GM19372 (cell line): Measurements from ENCODE around the gene STEAP3.

Experiments used
- ATAC-seq: cut with Tn5 transposase; IDR thresholded peaks from one replicate; pipeline ENCODE4 v1.9.1; 2021; ENCODE audit warnings: mild to moderate bottlenecking, low read depth, moderate library complexity; ENCODE audit not compliant: unreplicated experiment

The STEAP3 gene

DNA sequence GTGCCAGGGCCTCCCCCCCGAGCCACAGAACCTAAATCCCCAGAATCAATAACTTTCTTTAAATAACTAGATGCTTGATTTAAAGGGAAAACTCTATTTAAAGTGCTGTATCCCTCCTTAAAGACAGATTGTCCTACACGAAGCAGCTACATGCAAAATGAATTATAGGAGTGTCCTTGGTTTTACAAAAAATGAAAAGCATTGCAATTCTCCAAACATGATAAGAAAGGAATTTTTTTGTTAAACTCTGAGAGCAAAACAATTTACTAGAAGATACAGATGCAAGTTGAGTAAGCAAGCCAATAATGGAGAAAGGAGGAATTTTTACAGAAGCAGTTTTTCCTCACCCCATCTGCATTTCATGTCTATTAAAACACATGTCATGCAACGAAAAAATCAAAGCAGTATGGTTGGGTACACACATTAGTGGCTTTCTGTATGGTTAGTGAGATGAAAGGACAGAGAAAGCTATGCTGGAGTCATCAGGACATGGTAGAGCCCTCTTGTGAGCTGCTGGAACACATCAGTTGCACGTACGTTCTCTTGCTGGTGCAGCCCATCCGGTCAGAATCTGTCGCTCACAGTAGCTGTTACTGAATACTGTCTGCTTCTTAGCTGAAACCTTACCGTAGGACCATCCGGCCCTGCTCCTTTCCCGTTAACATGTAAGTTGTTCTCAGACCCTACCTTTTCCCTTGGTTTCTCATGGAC, 25.9 kb upstream of the STEAP3 start:
- ATAC-seq, result no peak

DNA sequence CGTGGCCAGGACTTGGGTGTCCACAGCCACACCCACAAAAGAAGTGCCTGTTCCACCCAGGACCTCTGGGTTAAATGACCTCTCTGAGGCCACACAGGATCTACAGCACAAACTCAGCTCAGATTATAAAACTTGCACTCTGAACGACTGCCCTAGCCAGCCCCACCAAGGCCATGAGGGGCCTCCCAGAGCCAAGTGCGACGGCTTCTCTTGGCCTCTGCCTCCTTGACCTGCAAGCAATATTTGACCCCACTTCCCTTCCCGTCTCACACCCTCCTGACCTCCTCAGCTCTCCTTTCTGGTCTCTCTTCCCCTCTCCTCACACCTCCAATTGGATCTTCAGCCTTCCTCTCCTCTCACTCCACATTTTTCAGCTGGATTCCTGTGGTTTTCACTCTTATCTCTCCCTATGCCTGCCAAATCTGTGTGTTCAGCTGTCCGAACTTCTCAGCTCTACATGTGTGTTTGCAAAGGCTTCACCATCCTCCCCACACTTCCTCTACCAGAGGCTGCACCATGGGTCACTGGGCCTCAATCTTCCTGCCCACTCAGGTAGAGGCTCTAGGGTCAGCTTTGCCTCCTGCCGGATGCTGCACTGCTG, 25.3 kb upstream of the STEAP3 start:
- no peak for ATAC-seq

DNA sequence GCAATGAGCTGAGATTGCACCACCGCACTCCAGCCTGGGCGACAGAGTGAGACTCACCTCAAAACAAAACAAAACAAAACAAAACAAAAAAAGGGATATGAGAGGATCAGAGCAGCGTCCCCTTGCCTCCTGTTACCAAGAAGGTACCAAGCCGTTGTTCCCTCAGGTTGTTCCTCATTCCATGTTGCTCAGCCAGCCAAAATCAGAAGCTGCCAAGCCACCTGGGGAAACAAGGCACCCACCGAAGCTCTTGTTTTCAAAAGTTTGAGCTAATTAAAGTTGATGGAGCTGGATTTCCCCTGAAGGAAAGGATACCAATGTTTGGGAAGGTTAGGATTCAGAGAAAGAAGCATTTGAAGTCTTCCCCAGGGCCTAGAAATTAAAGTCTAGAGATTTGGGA, 21.8 kb upstream of the STEAP3 start:
- ATAC-seq, result no peak

DNA sequence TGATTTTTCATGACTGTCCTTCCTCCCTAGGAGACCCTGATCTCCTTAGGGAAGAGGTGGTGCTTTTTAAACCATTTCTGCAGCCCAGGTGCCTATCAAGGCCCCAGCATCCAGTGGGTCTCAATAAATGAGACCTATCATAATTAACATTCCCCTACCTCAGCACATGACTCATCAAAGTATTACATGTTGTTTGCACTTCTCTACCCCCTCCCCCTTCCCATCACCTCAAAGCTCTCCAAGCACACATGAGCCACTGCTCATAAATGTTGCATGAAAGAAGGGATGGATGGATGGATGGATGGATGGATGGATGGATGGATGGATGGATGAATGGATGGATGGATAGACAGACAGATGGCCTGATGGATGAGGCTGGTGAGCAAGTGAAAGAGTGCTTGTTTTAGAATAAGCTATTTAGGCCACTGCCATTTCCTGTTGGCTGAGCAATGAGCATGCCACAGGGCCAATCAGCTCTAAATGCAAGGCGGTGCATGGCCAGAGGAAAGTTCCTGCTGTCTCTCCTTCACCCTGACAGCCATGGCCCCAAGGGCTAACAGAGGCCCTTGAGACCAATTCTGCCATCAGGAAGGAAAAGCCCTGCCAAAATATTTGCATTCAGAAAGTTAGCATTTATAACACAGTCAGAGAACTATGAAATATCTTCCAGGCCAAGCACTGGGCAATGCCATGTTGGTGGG, 20.9 kb upstream of the STEAP3 start:
- no peak for ATAC-seq

DNA sequence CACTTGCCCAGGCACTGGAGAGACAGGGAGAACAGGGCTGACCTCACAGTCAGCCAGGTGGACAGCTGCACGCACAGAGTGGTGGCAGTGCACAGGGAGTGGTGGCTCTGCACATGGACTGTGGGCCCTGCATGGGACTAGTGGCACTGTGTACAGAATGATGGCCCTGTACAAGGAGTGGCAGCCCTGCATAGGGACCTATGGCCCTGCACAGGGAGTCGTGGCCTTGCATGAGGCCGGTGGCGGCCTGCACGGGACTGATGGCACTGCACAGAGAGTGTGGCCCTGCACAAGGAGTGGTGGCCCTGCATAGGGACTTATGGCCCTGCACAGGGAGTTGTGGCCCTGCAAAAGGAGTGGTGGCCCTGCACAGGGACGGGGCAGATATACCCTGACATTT, 19.1 kb upstream of the STEAP3 start:
- ATAC-seq, result no peak

DNA sequence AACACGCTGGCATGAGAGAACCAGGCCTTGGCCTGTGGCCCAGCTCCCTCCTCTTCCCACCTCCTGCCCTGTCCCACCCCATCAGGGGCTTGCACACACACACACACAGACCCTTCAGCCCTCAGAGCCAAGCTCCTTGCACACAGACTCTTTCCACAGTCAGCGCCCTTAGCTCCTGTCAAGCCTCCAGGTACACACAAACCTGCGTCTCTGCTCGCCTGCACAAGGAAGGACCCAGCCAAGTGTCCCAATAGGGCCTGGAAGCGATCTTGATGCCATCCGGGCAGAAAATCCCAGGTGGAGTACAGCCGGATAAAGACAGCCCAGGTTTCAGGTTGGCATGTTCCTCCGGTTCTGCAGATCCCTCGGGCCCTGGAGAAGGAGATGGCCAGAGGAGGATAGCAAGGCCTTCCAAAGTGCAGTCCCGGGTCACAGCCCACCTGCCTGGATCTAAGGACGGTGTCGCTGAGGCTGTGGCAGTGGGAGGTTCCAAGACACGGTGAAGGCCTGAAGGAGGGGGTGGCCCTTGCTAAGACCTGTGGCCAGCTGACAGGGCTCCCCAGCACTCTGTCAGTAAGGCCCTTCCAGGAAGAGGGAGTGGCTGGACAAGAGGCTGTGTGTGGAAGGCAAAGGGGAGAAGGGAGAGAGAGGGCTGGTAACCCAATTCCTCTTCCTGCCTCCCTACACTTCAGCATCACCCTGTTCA, 18.5 kb upstream of the STEAP3 start:
- no peak for ATAC-seq

DNA sequence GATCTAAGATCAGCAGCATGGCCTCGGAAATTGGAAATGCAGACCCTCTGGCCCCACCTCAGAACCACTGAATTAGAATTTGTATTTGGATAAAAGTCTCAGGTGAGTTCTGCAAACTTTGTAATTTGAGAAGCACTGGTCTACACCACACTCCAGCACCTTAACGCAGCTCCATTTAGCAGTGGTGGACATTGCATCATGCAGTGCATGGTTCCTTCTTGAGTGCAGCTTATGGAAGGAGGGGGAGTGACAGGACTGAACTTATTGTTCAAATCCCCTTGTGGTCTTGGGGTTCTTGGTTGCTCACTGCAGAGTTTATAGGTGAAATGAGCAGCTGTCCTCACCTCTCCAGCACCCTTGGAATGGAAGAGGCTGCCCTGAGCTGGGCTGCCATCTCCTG, 17.4 kb upstream of the STEAP3 start:
- no peak for ATAC-seq

DNA sequence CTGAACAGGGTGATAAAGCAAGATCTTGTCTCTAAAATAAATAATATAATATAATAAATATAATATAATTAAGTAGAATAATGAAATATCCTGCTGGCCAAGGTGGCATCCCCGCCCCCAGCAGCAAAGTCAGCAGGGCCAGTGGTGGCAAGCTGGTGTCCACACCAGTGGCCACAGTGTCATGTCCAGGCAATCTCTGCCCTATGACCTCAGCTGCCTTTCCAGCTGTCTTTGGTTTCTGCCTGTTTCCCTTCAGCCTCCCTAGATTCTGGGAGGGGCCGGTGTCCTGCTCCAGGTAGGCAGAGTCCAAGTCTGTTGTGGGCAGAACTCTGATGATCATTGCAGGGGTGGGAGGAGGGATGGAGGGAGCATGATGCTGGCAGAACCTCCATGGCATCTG, 16.2 kb upstream of the STEAP3 start:
- ATAC-seq, result no peak

DNA sequence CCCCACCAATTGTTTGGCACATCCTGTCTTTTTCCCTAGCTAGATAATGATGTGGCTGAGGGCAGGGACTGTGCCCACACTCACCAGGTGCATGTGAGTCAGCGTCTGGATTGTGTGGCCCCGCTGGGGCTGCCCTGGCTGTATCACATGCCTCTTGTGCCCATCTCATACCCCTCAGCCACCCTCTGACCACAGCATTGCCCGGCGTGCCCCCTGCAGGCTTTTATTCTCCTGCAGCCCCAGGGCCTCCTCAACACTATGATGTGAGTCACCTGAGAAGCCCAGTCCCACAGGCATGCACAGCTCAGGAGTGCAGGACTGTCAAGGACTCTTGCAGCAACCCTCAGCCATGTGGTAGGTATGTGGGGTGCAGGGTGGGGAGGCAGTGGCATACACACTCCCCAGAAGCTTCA, 14.8 kb upstream of the STEAP3 start:
- no peak for ATAC-seq

DNA sequence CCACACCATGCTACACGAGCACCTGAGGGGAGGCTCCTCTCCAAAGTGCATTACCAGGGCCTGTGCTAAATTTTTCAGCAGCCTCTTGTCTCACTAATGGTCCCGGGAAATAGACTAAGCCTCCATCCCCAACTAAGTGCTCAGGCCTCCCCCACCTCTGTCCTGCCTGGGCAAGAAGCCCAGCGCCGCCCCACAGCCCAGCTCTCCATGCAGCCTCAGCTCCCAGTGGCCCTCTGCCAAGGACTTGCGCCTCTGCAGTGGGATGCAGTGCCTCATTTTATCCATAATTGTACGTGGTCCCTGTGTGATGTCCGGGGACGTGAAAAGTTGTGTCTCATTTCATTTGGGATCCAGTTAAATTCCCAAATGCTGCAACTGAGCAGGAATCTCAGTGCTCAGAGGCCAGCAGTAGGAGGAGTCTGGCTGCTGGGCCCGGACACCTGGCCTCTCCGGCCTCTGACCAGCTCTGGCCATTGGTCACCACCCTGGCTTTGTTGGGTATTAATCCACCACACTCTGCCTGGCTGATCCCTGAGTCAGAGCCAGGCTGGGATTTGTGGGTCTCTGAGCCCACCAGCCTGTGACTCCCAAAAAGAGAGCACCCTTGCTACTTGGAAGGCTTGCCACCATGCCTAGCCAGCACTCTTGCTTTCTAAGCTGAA, 11.4 kb upstream of the STEAP3 start:
- no peak for ATAC-seq

DNA sequence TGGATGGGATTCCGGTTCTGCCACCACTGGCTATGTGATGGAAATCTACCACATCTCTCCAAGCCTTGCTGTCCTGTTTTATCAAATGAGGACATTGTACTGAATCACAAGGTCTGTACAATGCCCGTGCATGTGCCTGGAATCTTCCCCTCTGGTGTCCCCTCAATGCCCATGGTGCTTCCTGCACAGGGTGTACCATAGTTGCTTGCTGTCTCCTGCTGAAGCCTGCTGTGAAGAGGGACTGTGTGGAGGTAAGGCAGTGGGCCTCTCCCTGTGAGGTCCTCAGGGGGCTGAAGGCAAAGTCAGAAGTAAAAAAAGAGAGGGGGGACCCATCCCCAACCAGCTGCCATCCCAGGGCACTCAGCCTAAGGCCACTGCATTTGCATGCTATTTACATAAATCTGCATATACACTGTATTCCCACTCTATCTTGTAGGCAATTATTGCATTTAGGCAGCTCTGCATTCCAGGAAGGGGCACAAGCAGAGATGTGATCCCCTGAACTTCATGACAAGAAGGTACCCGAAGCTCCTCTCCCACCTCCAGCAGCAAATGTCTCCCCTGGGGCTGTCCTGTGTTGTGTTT, 9.1 kb upstream of the STEAP3 start:
- no peak for ATAC-seq

DNA sequence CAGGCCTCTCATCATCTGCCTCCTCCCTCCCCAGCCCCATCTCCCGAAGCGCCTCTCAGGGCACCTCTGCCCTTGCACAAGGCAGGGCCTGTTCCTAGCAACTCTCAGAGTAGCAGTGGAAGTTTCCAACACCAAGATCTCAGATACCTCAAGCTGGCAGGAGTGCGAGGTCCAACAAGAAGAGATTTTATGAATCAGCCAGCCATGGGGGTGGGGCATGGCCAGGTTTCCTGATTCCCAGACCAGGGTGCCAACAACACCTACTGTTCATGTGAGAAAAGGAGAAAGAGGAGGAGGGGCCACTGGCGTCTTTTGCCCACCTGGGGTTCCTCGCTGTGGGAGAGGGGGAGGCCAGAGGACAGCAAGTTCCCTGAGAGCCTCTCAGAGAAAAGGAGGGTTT, 6.6 kb upstream of the STEAP3 start:
- no peak for ATAC-seq

DNA sequence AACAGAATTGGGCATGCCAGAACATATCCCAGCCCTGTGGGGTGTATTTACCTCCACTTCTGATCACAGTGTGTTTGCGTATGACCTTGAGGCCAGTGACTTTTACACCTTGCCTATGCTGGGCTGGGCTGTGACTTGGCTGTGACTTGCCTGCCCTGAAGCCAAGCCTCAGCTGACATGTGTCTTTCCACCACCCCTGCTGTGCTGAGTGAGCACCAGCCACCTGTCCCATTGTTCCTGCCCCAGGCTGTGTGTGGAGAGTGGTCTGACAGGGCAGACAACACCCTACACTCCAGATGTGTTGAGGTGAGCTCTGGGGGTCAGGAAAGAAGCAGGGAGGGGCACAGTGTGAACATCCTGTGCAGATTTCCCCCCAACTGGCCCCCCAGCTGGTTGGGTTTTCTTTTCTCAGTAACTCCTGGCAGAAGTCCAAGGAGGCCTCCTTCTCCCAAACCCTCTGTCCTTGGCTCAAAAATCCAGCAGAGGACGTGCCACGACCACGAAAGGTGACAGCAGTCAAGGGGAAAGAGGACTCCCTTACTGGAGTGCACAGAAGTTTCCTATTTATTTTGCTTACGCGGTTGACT, 5.1 kb upstream of the STEAP3 start:
- no peak for ATAC-seq

DNA sequence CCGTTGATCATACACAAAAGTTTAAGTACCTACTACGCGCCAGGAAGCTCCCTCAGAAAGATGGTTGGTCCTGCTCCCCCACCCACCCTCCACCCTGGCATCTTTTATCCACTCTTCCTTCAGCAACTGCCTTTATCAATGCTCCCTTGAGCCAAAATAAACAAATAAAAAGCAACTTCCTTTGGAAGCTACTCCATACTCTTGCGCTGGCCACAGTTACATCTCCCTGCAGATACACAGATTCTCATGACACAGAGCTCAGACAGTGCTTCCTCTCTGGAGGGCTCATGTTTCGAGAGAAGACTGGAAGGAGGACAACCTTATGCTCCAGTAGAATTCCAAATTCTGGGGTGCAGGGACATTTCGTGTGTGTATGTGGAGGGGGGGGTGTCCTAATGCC, 3.8 kb upstream of the STEAP3 start:
- no peak for ATAC-seq

DNA sequence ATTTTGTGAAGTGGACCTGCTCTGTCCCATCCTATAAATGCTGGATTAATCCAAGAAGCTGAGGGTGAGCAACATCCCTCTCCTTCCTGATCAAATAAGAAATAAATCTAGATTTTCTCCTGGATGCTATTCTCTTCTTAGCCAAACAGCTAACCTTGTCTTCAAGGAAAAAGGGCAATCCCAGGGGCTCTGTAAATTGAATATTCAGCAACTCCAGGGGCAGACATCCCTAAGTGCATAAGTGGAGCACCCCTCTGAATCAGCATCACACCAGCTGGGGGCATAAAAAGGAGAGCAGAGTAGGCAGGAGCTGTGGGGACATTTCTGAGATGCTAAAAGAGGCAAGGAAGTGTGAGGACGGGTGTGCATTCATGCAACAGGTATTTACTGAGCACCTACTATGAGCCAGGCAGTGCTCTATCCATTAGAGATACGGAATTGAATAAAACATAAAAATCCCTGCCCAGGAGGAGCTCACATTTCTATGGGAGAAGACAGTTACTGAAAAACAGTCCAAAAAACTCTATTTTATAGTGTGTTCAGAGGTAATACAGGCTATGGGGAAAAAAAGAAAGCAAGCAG, 2.8 kb upstream of the STEAP3 start:
- no peak for ATAC-seq

DNA sequence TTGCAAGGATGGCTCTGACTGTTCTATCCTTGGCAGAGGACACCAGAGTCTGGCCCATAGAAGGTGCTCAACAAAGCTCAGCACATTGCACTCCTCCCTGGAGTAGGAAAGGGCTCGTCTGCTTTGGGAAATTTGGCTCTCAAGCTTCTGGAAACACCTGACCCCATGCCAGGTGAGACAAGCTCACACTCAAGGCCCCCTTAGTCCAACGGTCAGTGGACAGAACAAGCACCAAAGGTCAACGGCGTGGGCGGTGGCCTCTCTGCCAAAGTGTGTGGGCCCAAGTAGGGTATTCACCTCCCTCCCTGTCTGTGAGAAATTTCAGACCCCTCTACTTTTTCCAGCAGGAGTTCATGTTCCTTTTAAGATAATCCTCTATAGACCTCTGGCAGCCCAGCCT, 2.0 kb upstream of the STEAP3 start:
- no peak for ATAC-seq

DNA sequence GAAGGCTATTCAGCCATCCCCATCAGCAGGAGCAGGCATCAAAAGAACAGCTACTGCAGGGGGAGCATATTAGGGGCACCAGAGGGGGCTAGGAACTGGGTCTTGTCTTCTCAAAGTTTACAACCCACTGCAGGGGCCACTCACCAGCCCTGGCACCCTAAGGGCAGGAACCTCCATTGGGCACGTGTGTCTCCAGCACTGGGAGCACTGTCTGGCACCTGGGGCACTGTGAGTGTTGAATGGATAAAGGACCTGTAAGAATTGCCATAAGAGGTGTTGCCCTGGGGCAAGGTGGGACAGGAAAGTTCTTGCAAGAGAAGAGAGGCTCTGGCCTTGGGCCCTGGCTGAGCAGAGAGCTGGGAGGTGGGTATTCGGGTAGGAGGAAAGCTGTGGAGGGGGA, 1.4 kb upstream of the STEAP3 start:
- no peak for ATAC-seq

DNA sequence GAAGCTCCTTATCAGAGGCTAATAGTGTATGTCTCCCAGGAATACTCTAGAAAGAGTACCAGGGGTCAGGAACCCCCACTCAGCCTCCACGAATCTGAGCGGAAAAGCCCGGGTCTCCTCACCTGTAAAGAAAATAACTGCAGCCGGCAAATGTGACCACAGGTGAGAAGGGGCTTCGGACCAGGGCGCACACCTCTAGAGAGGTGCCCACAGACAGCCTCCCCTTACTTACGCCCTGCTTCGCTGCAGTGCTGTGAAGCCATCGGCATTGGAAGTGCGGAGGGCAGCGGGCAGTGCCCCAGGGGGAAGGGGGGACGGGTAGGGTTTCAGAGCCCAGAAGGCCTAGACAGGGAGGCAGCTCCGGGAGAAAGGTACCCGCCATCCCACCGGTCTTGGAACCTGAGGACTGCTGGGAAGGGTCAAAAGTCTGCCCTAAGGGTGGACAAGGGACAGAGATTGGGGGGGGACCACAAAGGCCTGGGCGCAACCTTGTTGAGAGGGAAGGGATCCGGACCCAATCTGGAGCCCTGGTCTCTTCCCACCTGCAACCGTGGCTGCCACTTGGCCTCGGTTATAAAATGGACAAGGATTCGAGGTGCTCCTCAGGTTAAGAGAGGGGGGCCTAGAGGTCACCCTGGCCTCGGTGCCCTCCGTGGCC, 642 bp upstream of the STEAP3 start:
- no peak for ATAC-seq

DNA sequence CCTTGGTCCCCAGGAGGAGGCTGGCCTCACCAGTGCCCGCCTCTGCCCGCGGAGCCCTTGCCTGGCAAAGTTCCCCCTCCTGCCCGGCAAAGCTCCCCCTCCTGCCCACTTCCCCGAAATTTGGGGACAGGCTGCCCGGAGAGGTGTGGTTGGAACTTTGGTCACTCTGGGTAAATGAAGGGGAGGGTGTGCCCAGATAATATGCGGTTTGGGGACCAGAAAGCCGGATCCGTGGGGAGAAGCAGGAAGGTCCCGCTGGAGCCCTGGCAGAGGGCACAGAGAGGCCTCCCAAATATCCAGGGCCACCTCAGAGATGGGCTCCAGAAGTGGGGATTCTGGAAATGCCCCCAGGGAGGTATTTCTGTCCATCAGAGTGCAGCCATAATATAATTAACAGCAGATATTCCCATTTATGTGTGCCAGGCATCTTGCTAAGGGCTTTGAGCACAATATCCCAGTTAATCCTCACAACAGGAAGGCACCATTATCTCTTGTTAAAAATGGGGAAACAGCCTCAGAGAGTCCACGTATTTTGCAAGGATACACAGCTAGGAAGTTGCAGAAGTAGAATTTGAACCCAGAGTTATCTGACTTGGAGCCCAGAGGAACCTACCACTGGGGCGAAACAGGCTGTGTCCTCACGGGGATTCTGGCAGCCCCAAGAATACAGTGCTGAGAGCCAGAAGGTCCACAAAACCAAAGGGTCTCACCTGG, 914 bp downstream of the STEAP3 start:
- ATAC-seq, result no peak
